Peyer's patch (tissue), 4 donors: ENCODE data around the gene SFT2D2. TPM values are rescaled to one million over a fixed set of nuclear protein-coding genes. Genes with fewer than 3 reads are reported as not detected.

ENCODE experiments used
- DNase-seq, 3 donors: peaks; one replicate each; pipeline ENCODE4 v3.0.0-alpha.2; 2017 to 2019
- H3K27ac ChIP-seq, 4 donors: fragments of 200-600 bp; sonication (generic); one replicate each; pipeline ENCODE4 v1.5.1; 2016 to 2019
- H3K27me3 ChIP-seq, 2 donors: fragments of 200-600 bp; sonication (generic); one replicate each; pipeline ENCODE4 v1.5.1; 2019
- H3K36me3 ChIP-seq, 3 donors: fragments of 200-600 bp; sonication (generic); one replicate each; pipeline ENCODE4 v1.5.1; 2016 to 2019
- H3K4me1 ChIP-seq, 4 donors: fragments of 200-600 bp; sonication (generic); one replicate each; pipeline ENCODE4 v1.5.1; 2016 to 2019
- H3K4me3 ChIP-seq, 4 donors: fragments of 200-600 bp; sonication (generic); 1 replicate in 3 of 4; 2 replicates in 1 of 4; pipeline ENCODE4 v1.5.1; 2016 to 2019; ENCODE audit warnings: mild to moderate bottlenecking in 1 of 4
- H3K9me3 ChIP-seq, 4 donors: fragments of 200-600 bp; sonication (generic); one replicate each; pipeline ENCODE4 v1.5.1; 2016 to 2019; ENCODE audit warnings: mild to moderate bottlenecking in 1 of 4
- CTCF ChIP-seq, 6 experiments: fragments of 450-650 bp in 4 of 6; fragments of 200-600 bp in 2 of 6; sonication (generic) in 1 of 6; IDR thresholded peaks; one replicate each; pipeline ENCODE4 v1.5.1; 2017 to 2019; ENCODE audit warnings: antibody characterized with exemption in 6 of 6, mild to moderate bottlenecking in 3 of 6, moderate library complexity in 1 of 6
- POLR2A ChIP-seq, 2 donors: fragments of 450-650 bp; IDR thresholded peaks; one replicate each; pipeline ENCODE4 v1.5.1; 2017; ENCODE audit warnings: antibody characterized with exemption in 2 of 2, mild to moderate bottlenecking in 2 of 2, moderate library complexity in 2 of 2
- total RNA-seq, 4 donors: library from RNA; depleted of rRNA; stranded (reverse); fragments of >200 nt; gene quantifications; one replicate each; pipeline ENCODE4 v1.1.0, GENCODE V29; 2016

The SFT2D2 gene
- total RNA-seq, 4 donors from 2014 or later, result 19.0 to 49.6 (median 38.5) TPM

GRCh38 chr1:168281603-168282325 lies 56.0 kb downstream of the SFT2D2 start:
- TF ChIP-seq POLR2A (IDR thresholded peaks at IDR 0.05) (no peak), CTCF (IDR thresholded peaks at IDR 0.05) (no peak)
- Histone ChIP-seq H3K27ac (no peak overlapping the region), H3K4me3 (no peak overlapping the region), H3K27me3 (no peaks in the 10 kb centered on the region), H3K9me3 (no peaks in the 10 kb centered on the region), H3K36me3 (no peaks in the 10 kb centered on the region), H3K4me1 (no peaks in the 10 kb centered on the region)
- no peak for DNase-seq

GRCh38 chr1:168285521-168285790 lies 59.7 kb downstream of the SFT2D2 start:
- no peaks in the 10 kb centered on the region for H3K27me3 ChIP-seq
- H3K4me1 ChIP-seq, result no peaks in the 10 kb centered on the region
- H3K36me3 ChIP-seq, result no peaks in the 10 kb centered on the region
- no peak overlapping the region for H3K27ac ChIP-seq
- no peak overlapping the region for H3K4me3 ChIP-seq
- DNase-seq, result no peak
- TF ChIP-seq POLR2A (IDR thresholded peaks at IDR 0.05) (no peak), CTCF (IDR thresholded peaks at IDR 0.05) (no peak)
- H3K9me3 ChIP-seq, result no peaks in the 10 kb centered on the region

GRCh38 chr1:168285971-168286927 lies 60.4 kb downstream of the SFT2D2 start:
- Histone ChIP-seq H3K27ac (no peak overlapping the region), H3K27me3 (no peaks in the 10 kb centered on the region), H3K36me3 (no peaks in the 10 kb centered on the region), H3K4me1 (no peaks in the 10 kb centered on the region), H3K9me3 (no peaks in the 10 kb centered on the region), H3K4me3 (no peak overlapping the region)
- TF ChIP-seq POLR2A (IDR thresholded peaks at IDR 0.05) (no peak), CTCF (IDR thresholded peaks at IDR 0.05) (no peak)
- DNase-seq, result no peak

- TF ChIP-seq POLR2A (IDR thresholded peaks at IDR 0.05) (no peak), CTCF (IDR thresholded peaks at IDR 0.05) (no peak)
Observed at GRCh38 chr1:168287237-168287664, 61.4 kb downstream of the SFT2D2 start.

GRCh38 chr1:168288311-168289052 lies 62.7 kb downstream of the SFT2D2 start:
- no peaks in the 10 kb centered on the region for H3K9me3 ChIP-seq
- H3K4me3 ChIP-seq, result no peak overlapping the region
- no peak for DNase-seq
- H3K27ac ChIP-seq, result no peak overlapping the region
- no peaks in the 10 kb centered on the region for H3K27me3 ChIP-seq
- no peaks in the 10 kb centered on the region for H3K4me1 ChIP-seq
- H3K36me3 ChIP-seq, result no peaks in the 10 kb centered on the region
- TF ChIP-seq CTCF (IDR thresholded peaks at IDR 0.05) (no peak), POLR2A (IDR thresholded peaks at IDR 0.05) (no peak)

More at GRCh38 chr1:168287237-168287664, 61.4 kb downstream of the SFT2D2 start:
- no peak for DNase-seq
- H3K9me3 ChIP-seq, result no peaks in the 10 kb centered on the region
- H3K27me3 ChIP-seq, result no peaks in the 10 kb centered on the region
- H3K4me3 ChIP-seq, result no peak overlapping the region
- H3K4me1 ChIP-seq, result no peaks in the 10 kb centered on the region
- no peak overlapping the region for H3K27ac ChIP-seq
- no peaks in the 10 kb centered on the region for H3K36me3 ChIP-seq
